HepG2 (cell line): ENCODE data around the gene RNU5B-1. TPM values are rescaled to one million over a fixed set of nuclear protein-coding genes. Genes with fewer than 3 reads are reported as not detected.

Experiments
- EHMT2 ChIP-seq: fragments of 200-600 bp; sonication (generic); IDR thresholded peaks from 2 replicates; pipeline ENCODE4 v1.7.0; 2017; ENCODE audit warnings: antibody characterized with exemption, low read depth, low read length, borderline replicate concordance
- FOXJ3 ChIP-seq: sonication (generic); formaldehyde crosslinking; IDR thresholded peaks from 2 replicates; pipeline ENCODE4 v1.4.0; 2020; ENCODE audit warnings: missing genetic modification reagents, mild to moderate bottlenecking, borderline replicate concordance
- FOXP1 ChIP-seq, 2 experiments: fragments of 450-650 bp in 1 of 2; IDR thresholded peaks; 2 replicates each; pipeline ENCODE4 v1.6.1; 2017 to 2018; ENCODE audit warnings: antibody characterized with exemption in 1 of 2
- JUN ChIP-seq: sonication (generic); formaldehyde crosslinking; IDR thresholded peaks from 2 replicates; pipeline ENCODE4 v1.4.0; 2020; ENCODE audit warnings: mild to moderate bottlenecking, missing genetic modification reagents
- NCOA2 ChIP-seq: sonication (generic); formaldehyde crosslinking; IDR thresholded peaks from 2 replicates; pipeline ENCODE4 v1.8.0; 2022; ENCODE audit warnings: inconsistent platforms
- NR2F1 ChIP-seq, 2 experiments: fragments of 450-650 bp in 1 of 2; formaldehyde crosslinking in 1 of 2; IDR thresholded peaks; 2 replicates each; pipeline versions ENCODE4 v1.5.0 to v1.6.1; 2016 to 2020; ENCODE audit warnings: mild to moderate bottlenecking in 1 of 2, missing compliant biosample characterization in 1 of 2, missing genetic modification reagents in 1 of 2, moderate library complexity in 1 of 2
- SIN3A ChIP-seq: IDR thresholded peaks from 2 replicates; pipeline ENCODE4 v1.6.1; 2011; ENCODE audit warnings: low read depth, mild to moderate bottlenecking, control low read depth, low read length, borderline replicate concordance
- SRSF4 ChIP-seq: fragments of 200-400 bp; formaldehyde crosslinking; IDR thresholded peaks from one replicate; pipeline ENCODE4 v1.6.1; 2018; ENCODE audit warnings: mild to moderate bottlenecking, low read depth, low read length, moderate library complexity; ENCODE audit not compliant: poor library complexity, severe bottlenecking
- ZKSCAN8 ChIP-seq: IDR thresholded peaks from 2 replicates; pipeline ENCODE4 v1.6.1; 2016; ENCODE audit warnings: borderline replicate concordance, missing genetic modification reagents, missing compliant biosample characterization
- ZNF652 ChIP-seq: IDR thresholded peaks from 2 replicates; pipeline ENCODE4 v1.6.1; 2016; ENCODE audit warnings: low read depth, borderline replicate concordance
- ZSCAN25 ChIP-seq: sonication (generic); formaldehyde crosslinking; IDR thresholded peaks from 2 replicates; pipeline ENCODE4 v1.8.0; 2022; ENCODE audit warnings: mild to moderate bottlenecking, missing genetic modification reagents
- polyA plus RNA-seq, 8 experiments: library from polyadenylated mRNA; depleted of rRNA in 3 of 8; stranded (reverse) in 7 of 8; unstranded in 1 of 8; fragments of >200 nt; fragmentation: Illumina TruSeq in 4 of 8; extraction: Trizol in 4 of 8; gene quantifications; 2 replicates each; pipeline versions ENCODE4 v1.2.1 to v1.2.3, GENCODE V29; 2011 to 2016; ENCODE audit warnings: low read depth in 4 of 8, missing spikeins in 1 of 8, mixed read lengths in 1 of 8; ENCODE audit not compliant: insufficient read depth in 1 of 8
- total RNA-seq, 5 experiments: library from RNA; depleted of rRNA; stranded (reverse); fragments of >200 nt; fragmentation: Illumina TruSeq; extraction: Trizol; gene quantifications; 2 replicates each; pipeline ENCODE4 v1.2.3, GENCODE V29; 2016; ENCODE audit warnings: low read depth in 1 of 5
- TF ChIP-seq, protein P1 (sequence below): sonication (generic); formaldehyde crosslinking; IDR thresholded peaks from 2 replicates; pipeline ENCODE4 v1.5.1; 2020; ENCODE audit warnings: missing genetic modification reagents, mild to moderate bottlenecking, borderline replicate concordance
- TF ChIP-seq, protein P2 (sequence below): sonication (generic); formaldehyde crosslinking; conservative IDR thresholded peaks from 2 replicates; pipeline ENCODE4 v1.4.0; 2020; ENCODE audit warnings: missing genetic modification reagents
- TF ChIP-seq, protein P3 (sequence below): sonication (generic); formaldehyde crosslinking; conservative IDR thresholded peaks from 2 replicates; pipeline ENCODE4 v1.8.0; 2022; ENCODE audit warnings: low read depth, missing genetic modification reagents
- TF ChIP-seq, protein P4 (sequence below): sonication (generic); formaldehyde crosslinking; IDR thresholded peaks from 2 replicates; pipeline ENCODE4 v1.5.0; 2020; ENCODE audit warnings: mild to moderate bottlenecking, low read depth, missing genetic modification reagents, borderline replicate concordance
- TF ChIP-seq, protein P5 (sequence below): sonication (generic); formaldehyde crosslinking; IDR thresholded peaks from 2 replicates; pipeline ENCODE4 v1.8.1; 2022; ENCODE audit warnings: low read depth, mild to moderate bottlenecking, missing genetic modification reagents
- TF ChIP-seq, protein P6 (sequence below): IDR thresholded peaks from 2 replicates; pipeline ENCODE4 v1.6.1; 2016; ENCODE audit warnings: low read depth

RNU5B-1 gene
- total and polyA plus RNA-seq, 2 of the 13 experiments (the other 11 are each of a cell fraction or from before 2014, with no cell fraction given), result 1,646 TPM; not detected in 1

DNA sequence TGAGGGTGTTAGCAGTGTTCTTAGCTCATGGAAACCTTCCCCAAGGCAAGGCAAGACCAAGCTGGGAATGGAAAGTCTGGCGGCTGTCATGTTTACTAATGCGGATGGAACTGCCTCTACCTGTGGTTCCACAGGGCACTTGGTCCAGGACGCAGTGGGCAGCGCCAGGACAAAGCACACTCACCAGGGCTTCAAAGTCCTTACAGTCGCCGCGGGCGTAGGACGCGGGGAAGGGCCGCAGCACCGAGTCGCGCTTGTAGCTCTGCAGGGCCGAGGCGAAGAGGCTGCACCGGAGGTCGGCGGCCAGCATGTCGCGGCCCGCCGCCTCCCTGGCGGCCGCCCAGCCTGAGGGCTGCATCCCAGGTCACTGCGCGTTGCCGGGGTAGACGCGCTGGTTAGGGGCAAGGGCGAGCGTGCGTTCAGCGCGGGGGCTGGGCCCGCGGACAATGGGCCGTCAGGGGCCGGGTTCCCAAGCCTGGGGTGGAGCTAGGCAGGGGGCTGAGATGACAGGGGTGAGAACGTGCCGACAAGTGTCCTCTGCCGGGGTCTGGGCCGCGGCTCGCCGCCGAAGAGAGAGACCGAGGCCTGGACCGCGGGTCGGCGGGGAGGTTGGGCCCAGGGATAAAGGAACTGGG is 18.3 kb upstream of the RNU5B-1 start (continued):
- TF ChIP-seq, protein P1, sequence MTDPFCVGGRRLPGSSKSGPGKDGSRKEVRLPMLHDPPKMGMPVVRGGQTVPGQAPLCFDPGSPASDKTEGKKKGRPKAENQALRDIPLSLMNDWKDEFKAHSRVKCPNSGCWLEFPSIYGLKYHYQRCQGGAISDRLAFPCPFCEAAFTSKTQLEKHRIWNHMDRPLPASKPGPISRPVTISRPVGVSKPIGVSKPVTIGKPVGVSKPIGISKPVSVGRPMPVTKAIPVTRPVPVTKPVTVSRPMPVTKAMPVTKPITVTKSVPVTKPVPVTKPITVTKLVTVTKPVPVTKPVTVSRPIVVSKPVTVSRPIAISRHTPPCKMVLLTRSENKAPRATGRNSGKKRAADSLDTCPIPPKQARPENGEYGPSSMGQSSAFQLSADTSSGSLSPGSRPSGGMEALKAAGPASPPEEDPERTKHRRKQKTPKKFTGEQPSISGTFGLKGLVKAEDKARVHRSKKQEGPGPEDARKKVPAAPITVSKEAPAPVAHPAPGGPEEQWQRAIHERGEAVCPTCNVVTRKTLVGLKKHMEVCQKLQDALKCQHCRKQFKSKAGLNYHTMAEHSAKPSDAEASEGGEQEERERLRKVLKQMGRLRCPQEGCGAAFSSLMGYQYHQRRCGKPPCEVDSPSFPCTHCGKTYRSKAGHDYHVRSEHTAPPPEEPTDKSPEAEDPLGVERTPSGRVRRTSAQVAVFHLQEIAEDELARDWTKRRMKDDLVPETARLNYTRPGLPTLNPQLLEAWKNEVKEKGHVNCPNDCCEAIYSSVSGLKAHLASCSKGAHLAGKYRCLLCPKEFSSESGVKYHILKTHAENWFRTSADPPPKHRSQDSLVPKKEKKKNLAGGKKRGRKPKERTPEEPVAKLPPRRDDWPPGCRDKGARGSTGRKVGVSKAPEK (CRISPR knock-in tag), result no peak
- no peak for TF ChIP-seq NCOA2
- no peak for TF ChIP-seq ZNF652 (CRISPR knock-in tag)
- no peak for TF ChIP-seq FOXJ3 (CRISPR knock-in tag)
- TF ChIP-seq, protein P2, sequence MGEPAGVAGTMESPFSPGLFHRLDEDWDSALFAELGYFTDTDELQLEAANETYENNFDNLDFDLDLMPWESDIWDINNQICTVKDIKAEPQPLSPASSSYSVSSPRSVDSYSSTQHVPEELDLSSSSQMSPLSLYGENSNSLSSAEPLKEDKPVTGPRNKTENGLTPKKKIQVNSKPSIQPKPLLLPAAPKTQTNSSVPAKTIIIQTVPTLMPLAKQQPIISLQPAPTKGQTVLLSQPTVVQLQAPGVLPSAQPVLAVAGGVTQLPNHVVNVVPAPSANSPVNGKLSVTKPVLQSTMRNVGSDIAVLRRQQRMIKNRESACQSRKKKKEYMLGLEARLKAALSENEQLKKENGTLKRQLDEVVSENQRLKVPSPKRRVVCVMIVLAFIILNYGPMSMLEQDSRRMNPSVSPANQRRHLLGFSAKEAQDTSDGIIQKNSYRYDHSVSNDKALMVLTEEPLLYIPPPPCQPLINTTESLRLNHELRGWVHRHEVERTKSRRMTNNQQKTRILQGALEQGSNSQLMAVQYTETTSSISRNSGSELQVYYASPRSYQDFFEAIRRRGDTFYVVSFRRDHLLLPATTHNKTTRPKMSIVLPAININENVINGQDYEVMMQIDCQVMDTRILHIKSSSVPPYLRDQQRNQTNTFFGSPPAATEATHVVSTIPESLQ (CRISPR knock-in tag), result no peak
- TF ChIP-seq, protein P3, sequence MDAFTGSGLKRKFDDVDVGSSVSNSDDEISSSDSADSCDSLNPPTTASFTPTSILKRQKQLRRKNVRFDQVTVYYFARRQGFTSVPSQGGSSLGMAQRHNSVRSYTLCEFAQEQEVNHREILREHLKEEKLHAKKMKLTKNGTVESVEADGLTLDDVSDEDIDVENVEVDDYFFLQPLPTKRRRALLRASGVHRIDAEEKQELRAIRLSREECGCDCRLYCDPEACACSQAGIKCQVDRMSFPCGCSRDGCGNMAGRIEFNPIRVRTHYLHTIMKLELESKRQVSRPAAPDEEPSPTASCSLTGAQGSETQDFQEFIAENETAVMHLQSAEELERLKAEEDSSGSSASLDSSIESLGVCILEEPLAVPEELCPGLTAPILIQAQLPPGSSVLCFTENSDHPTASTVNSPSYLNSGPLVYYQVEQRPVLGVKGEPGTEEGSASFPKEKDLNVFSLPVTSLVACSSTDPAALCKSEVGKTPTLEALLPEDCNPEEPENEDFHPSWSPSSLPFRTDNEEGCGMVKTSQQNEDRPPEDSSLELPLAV, result no peak
- no peak for TF ChIP-seq EHMT2
- TF ChIP-seq, protein P4, sequence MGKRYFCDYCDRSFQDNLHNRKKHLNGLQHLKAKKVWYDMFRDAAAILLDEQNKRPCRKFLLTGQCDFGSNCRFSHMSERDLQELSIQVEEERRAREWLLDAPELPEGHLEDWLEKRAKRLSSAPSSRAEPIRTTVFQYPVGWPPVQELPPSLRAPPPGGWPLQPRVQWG (CRISPR knock-in tag), result no peak
- no peak for TF ChIP-seq SRSF4
- no peak for TF ChIP-seq NR2F1 (CRISPR knock-in tag; IDR thresholded peaks at IDR 0.05)
- TF ChIP-seq, protein P5, sequence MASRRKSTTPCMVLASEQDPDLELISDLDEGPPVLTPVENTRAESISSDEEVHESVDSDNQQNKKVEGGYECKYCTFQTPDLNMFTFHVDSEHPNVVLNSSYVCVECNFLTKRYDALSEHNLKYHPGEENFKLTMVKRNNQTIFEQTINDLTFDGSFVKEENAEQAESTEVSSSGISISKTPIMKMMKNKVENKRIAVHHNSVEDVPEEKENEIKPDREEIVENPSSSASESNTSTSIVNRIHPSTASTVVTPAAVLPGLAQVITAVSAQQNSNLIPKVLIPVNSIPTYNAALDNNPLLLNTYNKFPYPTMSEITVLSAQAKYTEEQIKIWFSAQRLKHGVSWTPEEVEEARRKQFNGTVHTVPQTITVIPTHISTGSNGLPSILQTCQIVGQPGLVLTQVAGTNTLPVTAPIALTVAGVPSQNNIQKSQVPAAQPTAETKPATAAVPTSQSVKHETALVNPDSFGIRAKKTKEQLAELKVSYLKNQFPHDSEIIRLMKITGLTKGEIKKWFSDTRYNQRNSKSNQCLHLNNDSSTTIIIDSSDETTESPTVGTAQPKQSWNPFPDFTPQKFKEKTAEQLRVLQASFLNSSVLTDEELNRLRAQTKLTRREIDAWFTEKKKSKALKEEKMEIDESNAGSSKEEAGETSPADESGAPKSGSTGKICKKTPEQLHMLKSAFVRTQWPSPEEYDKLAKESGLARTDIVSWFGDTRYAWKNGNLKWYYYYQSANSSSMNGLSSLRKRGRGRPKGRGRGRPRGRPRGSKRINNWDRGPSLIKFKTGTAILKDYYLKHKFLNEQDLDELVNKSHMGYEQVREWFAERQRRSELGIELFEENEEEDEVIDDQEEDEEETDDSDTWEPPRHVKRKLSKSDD, result no peak
- no peak for TF ChIP-seq FOXP1 (IDR thresholded peaks at IDR 0.05)
- no peak for TF ChIP-seq FOXP1 (CRISPR knock-in tag; IDR thresholded peaks at IDR 0.05)
- no peak for TF ChIP-seq ZKSCAN8 (CRISPR knock-in tag)
- TF ChIP-seq JUN, result no peak
- no peak for TF ChIP-seq SIN3A
- TF ChIP-seq ZSCAN25 (CRISPR knock-in tag), result peak; percentile 46
- TF ChIP-seq, protein P6, sequence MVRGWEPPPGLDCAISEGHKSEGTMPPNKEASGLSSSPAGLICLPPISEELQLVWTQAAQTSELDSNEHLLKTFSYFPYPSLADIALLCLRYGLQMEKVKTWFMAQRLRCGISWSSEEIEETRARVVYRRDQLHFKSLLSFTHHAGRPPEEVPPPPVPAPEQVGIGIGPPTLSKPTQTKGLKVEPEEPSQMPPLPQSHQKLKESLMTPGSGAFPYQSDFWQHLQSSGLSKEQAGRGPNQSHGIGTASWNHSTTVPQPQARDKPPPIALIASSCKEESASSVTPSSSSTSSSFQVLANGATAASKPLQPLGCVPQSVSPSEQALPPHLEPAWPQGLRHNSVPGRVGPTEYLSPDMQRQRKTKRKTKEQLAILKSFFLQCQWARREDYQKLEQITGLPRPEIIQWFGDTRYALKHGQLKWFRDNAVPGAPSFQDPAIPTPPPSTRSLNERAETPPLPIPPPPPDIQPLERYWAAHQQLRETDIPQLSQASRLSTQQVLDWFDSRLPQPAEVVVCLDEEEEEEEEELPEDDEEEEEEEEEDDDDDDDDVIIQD, result no peak
